BJ (cell line): ENCODE measurements around the gene POU2F1. TPM values are rescaled to one million over a fixed set of nuclear protein-coding genes. Genes with fewer than 3 reads are reported as not detected.

Source experiments
- CTCF ChIA-PET: fragments of 350-600 bp; formaldehyde crosslinking; extraction: SDS; loops from one replicate; lab custom pipeline; 2021; ENCODE audit warnings: antibody characterized with exemption, inconsistent platforms; lab: Yijun Ruan, JAX
- POLR2A ChIA-PET: fragments of 300-600 bp; sonication (Branson Sonifier 250); formaldehyde crosslinking; extraction: SDS; loops from one replicate; lab custom pipeline; 2021; ENCODE audit warnings: antibody characterized with exemption; lab: Charles Lee
- DNase-seq: peaks from one replicate; pipeline ENCODE4 v3.0.0-alpha.2; 2011; ENCODE audit warnings: low read depth
- H3K27me3 ChIP-seq: 2 replicates; pipeline ENCODE4 v1.6.0; 2011; ENCODE audit warnings: low read length; ENCODE audit not compliant: control insufficient read depth, insufficient read depth
- H3K36me3 ChIP-seq: 2 replicates; pipeline ENCODE4 v1.5.1; 2011; ENCODE audit warnings: low read length; ENCODE audit not compliant: control insufficient read depth, insufficient read depth
- H3K4me3 ChIP-seq: 2 replicates; pipeline ENCODE4 v1.5.1; 2011; ENCODE audit warnings: low read depth, mild to moderate bottlenecking, control low read depth, low read length
- polyA plus RNA-seq: library from polyadenylated mRNA; depleted of rRNA; stranded (reverse); fragments of >200 nt; gene quantifications from 2 replicates; pipeline ENCODE4 v1.2.3, GENCODE V29; 2011
- TF ChIP-seq, protein P1 (sequence below): IDR thresholded peaks from 2 replicates; pipeline ENCODE4 v1.5.1; 2011; ENCODE audit warnings: low read depth, mild to moderate bottlenecking, control low read depth, inconsistent platforms, low read length, moderate library complexity; ENCODE audit not compliant: insufficient read depth

Gene POU2F1
- polyA plus RNA-seq, 1 experiment, result 4.6 TPM

DNA sequence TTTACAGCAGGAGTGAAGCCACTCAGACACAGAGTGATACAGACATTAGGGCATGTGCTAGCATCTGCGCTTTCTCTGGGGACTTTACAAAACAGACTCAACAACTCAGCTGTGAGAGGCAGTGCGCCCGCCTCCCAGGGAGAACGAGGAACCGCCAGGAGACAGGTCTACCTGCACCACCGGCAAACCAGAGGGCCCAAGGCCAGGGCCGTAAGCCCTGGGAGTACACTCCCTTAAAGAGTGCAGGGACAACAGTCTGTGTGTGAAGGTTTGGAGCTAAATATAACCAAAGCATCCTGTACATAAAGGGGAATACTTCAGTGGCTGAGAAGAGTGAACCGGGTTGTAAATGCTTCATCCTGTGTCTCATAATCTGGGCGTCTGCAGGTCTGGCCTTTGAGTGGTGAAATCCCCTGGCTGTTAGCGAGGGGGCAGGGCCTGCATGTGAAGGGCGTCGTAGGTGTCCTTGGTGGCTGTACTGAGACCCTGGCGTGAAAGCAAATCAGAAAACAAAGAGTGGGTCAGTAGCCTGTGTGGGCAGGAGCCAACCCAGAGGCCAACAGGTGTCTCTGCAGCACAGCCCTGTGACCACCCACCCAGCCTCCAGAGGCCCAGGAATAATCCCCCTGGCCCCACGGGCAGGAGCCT lies 210.7 kb downstream of the POU2F1 start:
- no peaks in the 10 kb centered on the region for H3K36me3 ChIP-seq
- H3K27me3 ChIP-seq, result no peaks in the 10 kb centered on the region
- no peak overlapping the region for H3K4me3 ChIP-seq
- no peak for DNase-seq
- ChIA-PET CTCF (no interaction called here), POLR2A (no interaction called here)
- TF ChIP-seq, protein P1, sequence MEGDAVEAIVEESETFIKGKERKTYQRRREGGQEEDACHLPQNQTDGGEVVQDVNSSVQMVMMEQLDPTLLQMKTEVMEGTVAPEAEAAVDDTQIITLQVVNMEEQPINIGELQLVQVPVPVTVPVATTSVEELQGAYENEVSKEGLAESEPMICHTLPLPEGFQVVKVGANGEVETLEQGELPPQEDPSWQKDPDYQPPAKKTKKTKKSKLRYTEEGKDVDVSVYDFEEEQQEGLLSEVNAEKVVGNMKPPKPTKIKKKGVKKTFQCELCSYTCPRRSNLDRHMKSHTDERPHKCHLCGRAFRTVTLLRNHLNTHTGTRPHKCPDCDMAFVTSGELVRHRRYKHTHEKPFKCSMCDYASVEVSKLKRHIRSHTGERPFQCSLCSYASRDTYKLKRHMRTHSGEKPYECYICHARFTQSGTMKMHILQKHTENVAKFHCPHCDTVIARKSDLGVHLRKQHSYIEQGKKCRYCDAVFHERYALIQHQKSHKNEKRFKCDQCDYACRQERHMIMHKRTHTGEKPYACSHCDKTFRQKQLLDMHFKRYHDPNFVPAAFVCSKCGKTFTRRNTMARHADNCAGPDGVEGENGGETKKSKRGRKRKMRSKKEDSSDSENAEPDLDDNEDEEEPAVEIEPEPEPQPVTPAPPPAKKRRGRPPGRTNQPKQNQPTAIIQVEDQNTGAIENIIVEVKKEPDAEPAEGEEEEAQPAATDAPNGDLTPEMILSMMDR, result no peak

GRCh38 chr1:167431909-167432650 lies 211.4 kb downstream of the POU2F1 start:
- Histone ChIP-seq H3K36me3 (no peaks in the 10 kb centered on the region), H3K4me3 (no peak overlapping the region), H3K27me3 (no peaks in the 10 kb centered on the region)
- POLR2A ChIA-PET, result no interaction called here
- TF ChIP-seq, protein P1, result no peak
- CTCF ChIA-PET, result interaction anchor here (1.9 kb wide), 1 partner anchor 10 kb away, joined by 15 read pairs; no protein-coding TSS in a partner anchor
- no peak for DNase-seq

DNA sequence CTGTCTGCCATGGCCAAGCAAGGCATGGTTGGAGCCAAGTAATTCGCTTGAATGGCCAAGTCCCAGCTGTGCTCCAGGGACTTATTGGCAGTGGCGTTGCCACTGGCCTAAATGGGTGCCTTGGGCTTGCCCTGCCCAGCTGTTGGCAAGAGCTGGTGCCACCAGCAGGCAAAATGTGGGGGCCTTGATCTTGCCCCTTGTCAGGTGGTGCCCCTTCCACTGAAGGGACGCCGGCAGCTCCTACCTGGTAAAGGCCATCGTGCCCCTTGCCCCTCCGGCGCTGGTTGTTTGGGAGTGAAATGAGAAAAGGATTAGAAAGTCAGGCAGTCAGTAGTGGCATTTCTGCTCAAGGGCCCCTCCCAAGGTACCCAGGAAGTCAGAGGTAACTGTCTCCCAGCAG lies 212.1 kb downstream of the POU2F1 start:
- ChIA-PET POLR2A (no interaction called here), CTCF (interaction anchor here (1.9 kb wide), 1 partner anchor 10 kb away, joined by 15 read pairs; no protein-coding TSS in a partner anchor)
- no peaks in the 10 kb centered on the region for H3K27me3 ChIP-seq
- TF ChIP-seq, protein P1, result no peak
- DNase-seq, result no peak
- H3K4me3 ChIP-seq, result no peak overlapping the region
- H3K36me3 ChIP-seq, result no peaks in the 10 kb centered on the region

- no peak for DNase-seq
- no peaks in the 10 kb centered on the region for H3K36me3 ChIP-seq
- POLR2A ChIA-PET, result no interaction called here
- peaks cover 5% of the 10 kb centered on the region; the same call in 1 of the 2 replicates for H3K27me3 ChIP-seq
- CTCF ChIA-PET, result interaction anchor here (1.9 kb wide), 1 partner anchor 9 kb away, joined by 15 read pairs; no protein-coding TSS in a partner anchor
- no peak overlapping the region for H3K4me3 ChIP-seq
- TF ChIP-seq, protein P1, result no peak
These were observed 213.2 kb downstream of the POU2F1 start for GRCh38 chr1:167433884-167434283.

- DNase-seq, result no peak
- TF ChIP-seq, protein P1, result no peak
- Histone ChIP-seq H3K27me3 (peaks cover 5% of the 10 kb centered on the region; the same call in 1 of the 2 replicates), H3K4me3 (no peak overlapping the region), H3K36me3 (no peaks in the 10 kb centered on the region)
- POLR2A ChIA-PET, result no interaction called here
- CTCF ChIA-PET, result no interaction called here
These were observed 213.6 kb downstream of the POU2F1 start for GRCh38 chr1:167434306-167434705.
